GM12878 (cell line): ENCODE measurements around the gene ATP6V1G2. TPM values are rescaled to one million over a fixed set of nuclear protein-coding genes. Genes with fewer than 3 reads are reported as not detected.
A peak's percentile ranks its signal among the peaks of the same experiment; 100 is the strongest.

Source experiments
- CBFB ChIP-seq: IDR thresholded peaks from 2 replicates; pipeline ENCODE4 v1.6.1; 2016; ENCODE audit warnings: antibody characterized with exemption, low read depth
- CREM ChIP-seq: IDR thresholded peaks from 2 replicates; pipeline ENCODE4 v1.6.1; 2014; ENCODE audit warnings: antibody characterized with exemption, low read depth
- EP300 ChIP-seq, 2 experiments: fragments of 150-350 bp in 1 of 2; IDR thresholded peaks; 2 replicates each; pipeline ENCODE4 v1.6.1; 2011 to 2012; ENCODE audit warnings: low read depth in 2 of 2, low read length in 2 of 2, borderline replicate concordance in 1 of 2, improper control_type of control experiment in 1 of 2, inconsistent platforms in 1 of 2; ENCODE audit not compliant: control insufficient read depth in 1 of 2
- HDGF ChIP-seq: fragments of 450-650 bp; IDR thresholded peaks from 2 replicates; pipeline ENCODE4 v1.6.1; 2016; ENCODE audit warnings: antibody characterized with exemption
- IKZF2 ChIP-seq, 2 experiments: fragments of 450-650 bp; IDR thresholded peaks; 2 replicates each; pipeline ENCODE4 v1.6.1; 2017; ENCODE audit warnings: mild to moderate bottlenecking in 2 of 2, moderate library complexity in 2 of 2
- LARP7 ChIP-seq: fragments of 450-650 bp; IDR thresholded peaks from 2 replicates; pipeline ENCODE4 v1.6.1; 2017; ENCODE audit warnings: mild to moderate bottlenecking
- MXI1 ChIP-seq: fragments of 150-350 bp; IDR thresholded peaks from 2 replicates; pipeline ENCODE4 v1.6.1; 2011; ENCODE audit warnings: low read depth, mild to moderate bottlenecking, inconsistent platforms, low read length, improper control_type of control experiment
- NFYB ChIP-seq: IDR thresholded peaks from 2 replicates; pipeline ENCODE4 v1.6.1; 2011; ENCODE audit warnings: low read depth, mild to moderate bottlenecking, low read length, improper control_type of control experiment, moderate library complexity; ENCODE audit not compliant: insufficient read depth
- PAX5 ChIP-seq: IDR thresholded peaks from 2 replicates; pipeline ENCODE4 v1.6.1; 2011; ENCODE audit warnings: low read depth, low read length, borderline replicate concordance
- POLR2AphosphoS2 ChIP-seq: IDR thresholded peaks from 2 replicates; pipeline ENCODE4 v1.6.1; 2011; ENCODE audit warnings: low read depth, mild to moderate bottlenecking, low read length, improper control_type of control experiment, moderate library complexity
- POLR2AphosphoS5 ChIP-seq: IDR thresholded peaks from 2 replicates; pipeline ENCODE4 v1.6.1; 2011; ENCODE audit warnings: mild to moderate bottlenecking, low read length, inconsistent platforms
- POU2F2 ChIP-seq: IDR thresholded peaks from 3 replicates; pipeline ENCODE4 v1.6.1; 2011; ENCODE audit warnings: low read depth, mild to moderate bottlenecking, low read length, borderline replicate concordance
- SPI1 ChIP-seq: IDR thresholded peaks from 2 replicates; pipeline ENCODE4 v1.6.1; 2011; ENCODE audit warnings: low read depth, mild to moderate bottlenecking, low read length, moderate library complexity, borderline replicate concordance; ENCODE audit not compliant: insufficient read depth
- SRF ChIP-seq, 2 experiments: IDR thresholded peaks; 2 replicates each; pipeline ENCODE4 v1.6.1; 2011; ENCODE audit warnings: low read depth in 2 of 2, low read length in 2 of 2, mild to moderate bottlenecking in 1 of 2, moderate library complexity in 1 of 2
- STAT1 ChIP-seq: fragments of 450-650 bp; conservative IDR thresholded peaks from 2 replicates; pipeline ENCODE4 v1.6.1; 2014; ENCODE audit warnings: antibody characterized with exemption, mild to moderate bottlenecking
- STAT3 ChIP-seq: IDR thresholded peaks from 2 replicates; pipeline ENCODE4 v1.6.1; 2011; ENCODE audit warnings: low read depth, low read length, improper control_type of control experiment
- TCF12 ChIP-seq: IDR thresholded peaks from 2 replicates; pipeline ENCODE4 v1.6.1; 2011; ENCODE audit warnings: low read depth, mild to moderate bottlenecking, low read length
- YY1 ChIP-seq: IDR thresholded peaks from 2 replicates; pipeline ENCODE4 v1.6.1; 2011; ENCODE audit warnings: low read depth, mild to moderate bottlenecking, low read length
- polyA plus RNA-seq, 11 experiments: library from polyadenylated mRNA; depleted of rRNA in 4 of 11; unstranded in 6 of 11; stranded (reverse) in 5 of 11; fragments of >200 nt; fragmentation: Nextera tagmentation in 4 of 11; fragmentation: Illumina TruSeq in 1 of 11; extraction: Ambion mirVana in 4 of 11; extraction: Trizol in 1 of 11; gene quantifications; 1 replicate in 1 of 11; 2 replicates in 10 of 11; pipeline versions ENCODE4 v1.2.1 to v1.2.3, GENCODE V29; 2011 to 2016; ENCODE audit warnings: inconsistent platforms in 2 of 11, missing spikeins in 2 of 11, low read depth in 1 of 11
- total RNA-seq, 4 experiments: library from RNA; depleted of rRNA in 3 of 4; stranded (reverse); fragments of >200 nt in 3 of 4; fragmentation: Illumina TruSeq in 1 of 4; extraction: Trizol in 1 of 4; gene quantifications; 2 replicates each; pipeline versions ENCODE4 v1.2.1 to v1.2.3, GENCODE V29; 2013 to 2021
- TF ChIP-seq, protein P1 (sequence below): fragments of 450-650 bp; IDR thresholded peaks from 2 replicates; pipeline ENCODE4 v1.6.1; 2016; ENCODE audit warnings: mild to moderate bottlenecking
- TF ChIP-seq, protein P2 (sequence below), 3 experiments: IDR thresholded peaks in 2 of 3; conservative IDR thresholded peaks in 1 of 3; 2 replicates each; pipeline ENCODE4 v1.5.1; 2011; ENCODE audit warnings: low read depth in 3 of 3, low read length in 3 of 3, mild to moderate bottlenecking in 3 of 3, control low read depth in 2 of 3, moderate library complexity in 2 of 3, inconsistent platforms in 1 of 3, mixed read lengths in 1 of 3; ENCODE audit not compliant: control insufficient read depth in 2 of 3, insufficient read depth in 1 of 3; ENCODE audit errors: extremely low read depth in 1 of 3
- TF ChIP-seq, protein P3 (sequence below): fragments of 450-650 bp; IDR thresholded peaks from 2 replicates; pipeline ENCODE4 v1.6.1; 2017; ENCODE audit warnings: borderline replicate concordance
- TF ChIP-seq, protein P4 (sequence below): IDR thresholded peaks from 2 replicates; pipeline ENCODE4 v1.6.1; 2011; ENCODE audit warnings: low read depth, mild to moderate bottlenecking, low read length, moderate library complexity, borderline replicate concordance; ENCODE audit errors: extremely low read depth
- TF ChIP-seq, protein P5 (sequence below): IDR thresholded peaks from 2 replicates; pipeline ENCODE4 v1.6.1; 2012; ENCODE audit warnings: low read depth, low read length, improper control_type of control experiment
- TF ChIP-seq, protein P6 (sequence below): IDR thresholded peaks from 2 replicates; pipeline ENCODE4 v1.6.1; 2012; ENCODE audit warnings: low read depth, low read length, improper control_type of control experiment

ATP6V1G2 gene
- total and polyA plus RNA-seq, 10 of the 15 experiments (the other 5 are each of a cell fraction or from before 2014, with no cell fraction given), result 0.45 to 8.9 (median 2.8) TPM

DNA sequence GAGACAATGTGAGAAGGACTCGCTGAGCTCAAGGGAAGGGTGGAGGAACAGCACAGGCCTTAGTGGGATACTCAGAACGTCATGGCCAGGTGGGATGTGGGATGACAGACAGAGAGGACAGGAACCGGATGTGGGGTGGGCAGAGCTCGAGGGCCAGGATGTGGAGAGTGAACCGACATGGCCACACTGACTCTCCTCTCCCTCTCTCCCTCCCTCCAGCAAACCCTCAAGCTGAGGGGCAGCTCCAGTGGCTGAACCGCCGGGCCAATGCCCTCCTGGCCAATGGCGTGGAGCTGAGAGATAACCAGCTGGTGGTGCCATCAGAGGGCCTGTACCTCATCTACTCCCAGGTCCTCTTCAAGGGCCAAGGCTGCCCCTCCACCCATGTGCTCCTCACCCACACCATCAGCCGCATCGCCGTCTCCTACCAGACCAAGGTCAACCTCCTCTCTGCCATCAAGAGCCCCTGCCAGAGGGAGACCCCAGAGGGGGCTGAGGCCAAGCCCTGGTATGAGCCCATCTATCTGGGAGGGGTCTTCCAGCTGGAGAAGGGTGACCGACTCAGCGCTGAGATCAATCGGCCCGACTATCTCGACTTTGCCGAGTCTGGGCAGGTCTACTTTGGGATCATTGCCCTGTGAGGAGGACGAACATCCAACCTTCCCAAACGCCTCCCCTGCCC is 30.6 kb upstream of the ATP6V1G2 start (continued):
- TF ChIP-seq, protein P1, sequence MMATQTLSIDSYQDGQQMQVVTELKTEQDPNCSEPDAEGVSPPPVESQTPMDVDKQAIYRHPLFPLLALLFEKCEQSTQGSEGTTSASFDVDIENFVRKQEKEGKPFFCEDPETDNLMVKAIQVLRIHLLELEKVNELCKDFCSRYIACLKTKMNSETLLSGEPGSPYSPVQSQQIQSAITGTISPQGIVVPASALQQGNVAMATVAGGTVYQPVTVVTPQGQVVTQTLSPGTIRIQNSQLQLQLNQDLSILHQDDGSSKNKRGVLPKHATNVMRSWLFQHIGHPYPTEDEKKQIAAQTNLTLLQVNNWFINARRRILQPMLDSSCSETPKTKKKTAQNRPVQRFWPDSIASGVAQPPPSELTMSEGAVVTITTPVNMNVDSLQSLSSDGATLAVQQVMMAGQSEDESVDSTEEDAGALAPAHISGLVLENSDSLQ, result peak; percentile 87
- TF ChIP-seq, protein P2, sequence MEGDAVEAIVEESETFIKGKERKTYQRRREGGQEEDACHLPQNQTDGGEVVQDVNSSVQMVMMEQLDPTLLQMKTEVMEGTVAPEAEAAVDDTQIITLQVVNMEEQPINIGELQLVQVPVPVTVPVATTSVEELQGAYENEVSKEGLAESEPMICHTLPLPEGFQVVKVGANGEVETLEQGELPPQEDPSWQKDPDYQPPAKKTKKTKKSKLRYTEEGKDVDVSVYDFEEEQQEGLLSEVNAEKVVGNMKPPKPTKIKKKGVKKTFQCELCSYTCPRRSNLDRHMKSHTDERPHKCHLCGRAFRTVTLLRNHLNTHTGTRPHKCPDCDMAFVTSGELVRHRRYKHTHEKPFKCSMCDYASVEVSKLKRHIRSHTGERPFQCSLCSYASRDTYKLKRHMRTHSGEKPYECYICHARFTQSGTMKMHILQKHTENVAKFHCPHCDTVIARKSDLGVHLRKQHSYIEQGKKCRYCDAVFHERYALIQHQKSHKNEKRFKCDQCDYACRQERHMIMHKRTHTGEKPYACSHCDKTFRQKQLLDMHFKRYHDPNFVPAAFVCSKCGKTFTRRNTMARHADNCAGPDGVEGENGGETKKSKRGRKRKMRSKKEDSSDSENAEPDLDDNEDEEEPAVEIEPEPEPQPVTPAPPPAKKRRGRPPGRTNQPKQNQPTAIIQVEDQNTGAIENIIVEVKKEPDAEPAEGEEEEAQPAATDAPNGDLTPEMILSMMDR (IDR thresholded peaks at IDR 0.05 in 2 of 3, conservative IDR thresholded peaks at IDR 0.05 in 1 of 3; ENCODE audit: control insufficient read depth in 2 of 3, extremely low read depth in 1 of 3, insufficient read depth in 1 of 3, low read depth in 3 of 3, low read length in 3 of 3), result no peak
- TF ChIP-seq TCF12, result no peak
- TF ChIP-seq, protein P3, sequence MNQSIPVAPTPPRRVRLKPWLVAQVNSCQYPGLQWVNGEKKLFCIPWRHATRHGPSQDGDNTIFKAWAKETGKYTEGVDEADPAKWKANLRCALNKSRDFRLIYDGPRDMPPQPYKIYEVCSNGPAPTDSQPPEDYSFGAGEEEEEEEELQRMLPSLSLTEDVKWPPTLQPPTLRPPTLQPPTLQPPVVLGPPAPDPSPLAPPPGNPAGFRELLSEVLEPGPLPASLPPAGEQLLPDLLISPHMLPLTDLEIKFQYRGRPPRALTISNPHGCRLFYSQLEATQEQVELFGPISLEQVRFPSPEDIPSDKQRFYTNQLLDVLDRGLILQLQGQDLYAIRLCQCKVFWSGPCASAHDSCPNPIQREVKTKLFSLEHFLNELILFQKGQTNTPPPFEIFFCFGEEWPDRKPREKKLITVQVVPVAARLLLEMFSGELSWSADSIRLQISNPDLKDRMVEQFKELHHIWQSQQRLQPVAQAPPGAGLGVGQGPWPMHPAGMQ, result no peak
- peak; percentile 49 to 62; a peak in 1 of 4 replicates for TF ChIP-seq IKZF2 (IDR thresholded peaks at IDR 0.05)
- TF ChIP-seq, protein P4, sequence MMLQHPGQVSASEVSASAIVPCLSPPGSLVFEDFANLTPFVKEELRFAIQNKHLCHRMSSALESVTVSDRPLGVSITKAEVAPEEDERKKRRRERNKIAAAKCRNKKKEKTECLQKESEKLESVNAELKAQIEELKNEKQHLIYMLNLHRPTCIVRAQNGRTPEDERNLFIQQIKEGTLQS, result no peak
- TF ChIP-seq STAT1, result no peak; the same call in 1 of the 2 replicates
- TF ChIP-seq EP300 (IDR thresholded peaks at IDR 0.05; ENCODE audit: borderline replicate concordance in 1 of 2, control insufficient read depth in 1 of 2, low read depth in 2 of 2, low read length in 2 of 2), result 0 out of 4 replicates have a peak, but pooled peaks of 1 of the 2 experiments have one; percentile 29
- TF ChIP-seq, protein P5, sequence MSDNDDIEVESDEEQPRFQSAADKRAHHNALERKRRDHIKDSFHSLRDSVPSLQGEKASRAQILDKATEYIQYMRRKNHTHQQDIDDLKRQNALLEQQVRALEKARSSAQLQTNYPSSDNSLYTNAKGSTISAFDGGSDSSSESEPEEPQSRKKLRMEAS, result peak; percentile 64; the same call in 1 of the 2 replicates
- TF ChIP-seq POLR2AphosphoS2, result peak; percentile 27; the same call in 1 of the 2 replicates
- peak; percentile 47 for TF ChIP-seq YY1
- peak; percentile 95 for TF ChIP-seq HDGF
- peak; percentile 10; the same call in 1 of the 3 replicates for TF ChIP-seq POU2F2
- TF ChIP-seq, protein P6, sequence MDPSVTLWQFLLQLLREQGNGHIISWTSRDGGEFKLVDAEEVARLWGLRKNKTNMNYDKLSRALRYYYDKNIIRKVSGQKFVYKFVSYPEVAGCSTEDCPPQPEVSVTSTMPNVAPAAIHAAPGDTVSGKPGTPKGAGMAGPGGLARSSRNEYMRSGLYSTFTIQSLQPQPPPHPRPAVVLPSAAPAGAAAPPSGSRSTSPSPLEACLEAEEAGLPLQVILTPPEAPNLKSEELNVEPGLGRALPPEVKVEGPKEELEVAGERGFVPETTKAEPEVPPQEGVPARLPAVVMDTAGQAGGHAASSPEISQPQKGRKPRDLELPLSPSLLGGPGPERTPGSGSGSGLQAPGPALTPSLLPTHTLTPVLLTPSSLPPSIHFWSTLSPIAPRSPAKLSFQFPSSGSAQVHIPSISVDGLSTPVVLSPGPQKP, result peak; percentile 54; the same call in 1 of the 2 replicates
- no peak for TF ChIP-seq SPI1
- peak; percentile 46; the same call in 1 of the 2 replicates for TF ChIP-seq NFYB
- no peak for TF ChIP-seq SRF (IDR thresholded peaks at IDR 0.05; ENCODE audit: low read depth in 2 of 2, low read length in 2 of 2)
- TF ChIP-seq CBFB, result no peak
- peak; percentile 18; the same call in 1 of the 2 replicates for TF ChIP-seq LARP7
- TF ChIP-seq PAX5, result 0 out of 2 replicates have a peak, but pooled peaks have one; percentile 12
- 0 out of 2 replicates have a peak, but pooled peaks have one; percentile 59 for TF ChIP-seq MXI1
- TF ChIP-seq STAT3, result no peak
- TF ChIP-seq CREM, result peak; percentile 33; the same call in 1 of the 2 replicates
- peak; percentile 77 for TF ChIP-seq POLR2AphosphoS5
